SK-N-SH (cell line): ENCODE results near the gene UBC. TPM values are rescaled to one million over a fixed set of nuclear protein-coding genes. Genes with fewer than 3 reads are reported as not detected.

ENCODE experiments used
- CTCF ChIA-PET: fragments of 300-600, 350-600 bp; formaldehyde crosslinking; extraction: SDS; loops from one replicate; lab custom pipeline; 2021; lab: Yijun Ruan, JAX
- POLR2A ChIA-PET: fragments of 350-600 bp; sonication (Branson Sonifier 250); formaldehyde crosslinking; extraction: SDS; loops from one replicate; lab custom pipeline; 2020; ENCODE audit warnings: antibody characterized with exemption, inconsistent platforms; lab: Yijun Ruan, JAX
- DNase-seq: peaks from one replicate; pipeline ENCODE4 v3.0.0; 2012
- H2AFZ ChIP-seq: fragments of 200-600 bp; sonication (generic); 2 replicates; pipeline ENCODE4 v1.8.1; 2016; ENCODE audit warnings: antibody characterized with exemption, mild to moderate bottlenecking, low read depth
- H3F3A ChIP-seq: fragments of 200-600 bp; sonication (generic); replicated peaks from 2 replicates; pipeline ENCODE3; 2016; ENCODE audit warnings: antibody characterized with exemption, mild to moderate bottlenecking; ENCODE audit not compliant: insufficient read depth
- H3K27ac ChIP-seq, 2 experiments: fragments of 200-500 bp in 1 of 2; fragments of 200-600 bp in 1 of 2; sonication (Bioruptor generic) in 1 of 2; sonication (generic), shearing (Covaris generic) in 1 of 2; 2 replicates each; pipeline versions ENCODE4 v1.5.1 to v1.6.1; 2014 to 2016; ENCODE audit warnings: low read depth in 2 of 2, inconsistent platforms in 1 of 2, low read length in 1 of 2, mild to moderate bottlenecking in 1 of 2, mixed read lengths in 1 of 2
- H3K27me3 ChIP-seq: fragments of 200-600 bp; sonication (generic), shearing (Covaris generic); 2 replicates; pipeline ENCODE4 v1.6.1; 2016; ENCODE audit warnings: mixed run types; ENCODE audit not compliant: insufficient read depth
- H3K36me3 ChIP-seq, 2 experiments: fragments of 200-500 bp in 1 of 2; fragments of 200-600 bp in 1 of 2; sonication (Bioruptor generic) in 1 of 2; sonication (generic) in 1 of 2; replicated peaks in 1 of 2; 2 replicates each; pipeline versions ENCODE3 to v1.5.1; 2014 to 2016; ENCODE audit warnings: low read length in 1 of 2, mild to moderate bottlenecking in 1 of 2; ENCODE audit not compliant: insufficient read depth in 2 of 2, control insufficient read depth in 1 of 2
- H3K4me1 ChIP-seq, 2 experiments: fragments of 200-500 bp in 1 of 2; fragments of 200-600 bp in 1 of 2; sonication (Bioruptor generic) in 1 of 2; sonication (generic), shearing (Covaris generic) in 1 of 2; 2 replicates each; pipeline versions ENCODE4 v1.5.1 to v1.6.1; 2014 to 2016; ENCODE audit warnings: low read depth in 1 of 2, low read length in 1 of 2, mixed run types in 1 of 2; ENCODE audit not compliant: insufficient read depth in 2 of 2, control insufficient read depth in 1 of 2
- H3K4me2 ChIP-seq: fragments of 200-600 bp; sonication (generic), shearing (Covaris generic); 2 replicates; pipeline ENCODE4 v1.6.1; 2017; ENCODE audit warnings: mixed run types
- H3K4me3 ChIP-seq, 2 experiments: fragments of 200-500 bp in 1 of 2; fragments of 200-600 bp in 1 of 2; sonication (Bioruptor generic) in 1 of 2; sonication (generic), shearing (Covaris generic) in 1 of 2; 2 replicates each; pipeline versions ENCODE4 v1.5.1 to v1.8.1; 2014 to 2016; ENCODE audit warnings: low read depth in 2 of 2, inconsistent platforms in 1 of 2, low read length in 1 of 2, mild to moderate bottlenecking in 1 of 2, mixed read lengths in 1 of 2, moderate library complexity in 1 of 2
- H3K79me2 ChIP-seq: fragments of 200-600 bp; sonication (generic); 2 replicates; pipeline ENCODE4 v1.8.1; 2017; ENCODE audit warnings: mild to moderate bottlenecking; ENCODE audit not compliant: insufficient read depth
- H3K9ac ChIP-seq: fragments of 200-600 bp; sonication (generic); 2 replicates; pipeline ENCODE4 v1.6.1; 2017; ENCODE audit warnings: mixed run types
- H3K9me2 ChIP-seq: fragments of 200-600 bp; sonication (generic); 2 replicates; pipeline ENCODE4 v1.6.1; 2017; ENCODE audit warnings: mixed run types
- H3K9me3 ChIP-seq: fragments of 200-600 bp; sonication (generic); 2 replicates; pipeline ENCODE4 v1.6.1; 2017; ENCODE audit warnings: mixed run types, mild to moderate bottlenecking, moderate library complexity
- H4K20me1 ChIP-seq: fragments of 200-600 bp; sonication (generic); 2 replicates; pipeline ENCODE4 v1.6.1; 2017; ENCODE audit warnings: mild to moderate bottlenecking, mixed run types; ENCODE audit not compliant: insufficient read depth
- ELF1 ChIP-seq: IDR thresholded peaks from 2 replicates; pipeline ENCODE4 v1.4.0; 2012
- EP300 ChIP-seq, 2 experiments: IDR thresholded peaks; 2 replicates each; pipeline versions ENCODE4 v1.4.0 to v1.6.1; 2012; ENCODE audit warnings: borderline replicate concordance in 1 of 2, low read depth in 1 of 2, low read length in 1 of 2
- EZH2phosphoT487 ChIP-seq: fragments of 200-600 bp; sonication (generic); IDR thresholded peaks from 2 replicates; pipeline ENCODE4 v1.6.1; 2017; ENCODE audit warnings: low read depth, mixed run types, mild to moderate bottlenecking, antibody characterized with exemption, moderate library complexity, borderline replicate concordance
- FOXJ3 ChIP-seq: sonication (generic); formaldehyde crosslinking; IDR thresholded peaks from 2 replicates; pipeline ENCODE4 v1.5.1; 2020; ENCODE audit warnings: mild to moderate bottlenecking, missing genetic modification reagents
- GABPA ChIP-seq: IDR thresholded peaks from 2 replicates; pipeline ENCODE4 v1.4.0; 2012; ENCODE audit warnings: low read depth, mild to moderate bottlenecking
- GATA2 ChIP-seq: sonication (generic); formaldehyde crosslinking; IDR thresholded peaks from 2 replicates; pipeline ENCODE4 v1.5.0; 2020; ENCODE audit warnings: mild to moderate bottlenecking, missing genetic modification reagents
- IRF3 ChIP-seq: fragments of 150-350 bp; IDR thresholded peaks from 2 replicates; pipeline ENCODE4 v1.6.1; 2016; ENCODE audit warnings: mild to moderate bottlenecking, low read depth, low read length
- MAX ChIP-seq: IDR thresholded peaks from 2 replicates; pipeline ENCODE4 v1.4.0; 2012; ENCODE audit warnings: low read depth
- MXI1 ChIP-seq: IDR thresholded peaks from 2 replicates; pipeline ENCODE4 v1.6.1; 2012; ENCODE audit warnings: mild to moderate bottlenecking, low read depth, low read length, improper control_type of control experiment
- RAD21 ChIP-seq: IDR thresholded peaks from 2 replicates; pipeline ENCODE4 v1.6.1; 2012; ENCODE audit warnings: mild to moderate bottlenecking, low read length
- REST ChIP-seq: IDR thresholded peaks from 2 replicates; pipeline ENCODE4 v1.6.1; 2012; ENCODE audit warnings: mild to moderate bottlenecking, low read depth, low read length, moderate library complexity
- RFX5 ChIP-seq: IDR thresholded peaks from 2 replicates; pipeline ENCODE4 v1.6.1; 2012; ENCODE audit warnings: mild to moderate bottlenecking, improper control_type of control experiment, low read length
- YY1 ChIP-seq: IDR thresholded peaks from 2 replicates; pipeline ENCODE4 v1.4.0; 2012; ENCODE audit warnings: low read depth, mild to moderate bottlenecking
- WGBS: methylation state at CpG from one replicate; pipeline ENCODE4 v1.1.6; 2017; ENCODE audit warnings: low lambda C conversion rate; 5-methylcytosine and 5-hydroxymethylcytosine counted together
- polyA plus RNA-seq, 3 experiments: library from polyadenylated mRNA; depleted of rRNA; stranded (reverse); fragments of >200 nt; gene quantifications; 2 replicates each; pipeline ENCODE4 v1.2.3, GENCODE V29; 2012

Gene UBC
- polyA plus RNA-seq, 1 of the 3 experiments (the other 2 are of a cell fraction) = 1,327 TPM

GRCh38 chr12:124916374-124917134 lies 2.1 kb upstream of the UBC start (continued):
- TF ChIP-seq REST (0 out of 2 replicates have a peak, but pooled peaks have one; percentile 16), FOXJ3 (CRISPR knock-in tag) (no peak), MXI1 (no peak), RAD21 (no peak), YY1 (0 out of 2 replicates have a peak, but pooled peaks have one; percentile 18), GATA2 (CRISPR knock-in tag) (no peak), GABPA (no peak; the same call in 1 of the 2 replicates), IRF3 (no peak), EZH2phosphoT487 (no peak), RFX5 (no peak), ELF1 (no peak)

- Histone ChIP-seq H3K9me2 (no peaks in the 10 kb centered on the region), H3K4me1 (peaks cover 32 to 48% of the 10 kb centered on the region in 2 experiments), H4K20me1 (peaks cover 35% of the 10 kb centered on the region), H3F3A (peaks cover 46% of the 10 kb centered on the region), H3K36me3 (peaks cover 15 to 20% of the 10 kb centered on the region in 2 experiments), H3K4me3 (peak overlapping the region; percentile 74 to 100), H3K79me2 (peaks cover 46% of the 10 kb centered on the region), H3K27me3 (no peaks in the 10 kb centered on the region), H3K4me2 (peak overlapping the region; percentile 89), H3K27ac (peak overlapping the region; percentile 97 to 100), H3K9me3 (no peaks in the 10 kb centered on the region), H2AFZ (peak overlapping the region; percentile 44; the same call in 1 of the 2 replicates), H3K9ac (peak overlapping the region; percentile 99)
- POLR2A ChIA-PET = interaction anchor here (1.6 to 1.7 kb wide), 2 partner anchors 11 to 25 kb away, joined by 6 to 25 read pairs; no protein-coding TSS in a partner anchor
- peak in 1 of 2 experiments; percentile 67; a peak in 2 of 4 replicates for TF ChIP-seq EP300 (IDR thresholded peaks at IDR 0.05; ENCODE audit: borderline replicate concordance in 1 of 2, low read depth in 1 of 2, low read length in 1 of 2)
- no peak for TF ChIP-seq GATA2 (CRISPR knock-in tag)
- peak; percentile 15; the same call in 1 of the 2 replicates for TF ChIP-seq MAX
- no peak for TF ChIP-seq GABPA
- CTCF ChIA-PET = interaction anchor here (0.7 to 7.5 kb wide), 4 partner anchors 9 to 563 kb away, joined by 3 to 51 read pairs (median 14); no protein-coding TSS in a partner anchor
- WGBS = 22% methylated on average over 21 of the region's 21 CpGs
- DNase-seq = no peak
Observed at GRCh38 chr12:124915239-124916236, 1.1 kb upstream of the UBC start.
